Endothelial cell (in vitro differentiated cells): ENCODE measurements around the gene TRPM1. TPM values are rescaled to one million over a fixed set of nuclear protein-coding genes. Genes with fewer than 3 reads are reported as not detected.

Experiments used
- DNase-seq: peaks from one replicate; pipeline ENCODE4 v3.0.0; 2021; ENCODE audit warnings: low spot score
- H3K27ac Mint-ChIP-seq: one replicate; pipeline ENCODE4 v1.8.0; 2021; ENCODE audit warnings: mixed read lengths, inconsistent platforms; ENCODE audit not compliant: unreplicated experiment
- H3K27me3 Mint-ChIP-seq: one replicate; pipeline ENCODE4 v1.8.0; 2021; ENCODE audit warnings: mild to moderate bottlenecking, moderate library complexity, mixed read lengths, inconsistent platforms; ENCODE audit not compliant: unreplicated experiment
- H3K36me3 Mint-ChIP-seq: one replicate; pipeline ENCODE4 v1.8.0; 2021; ENCODE audit warnings: mild to moderate bottlenecking, low read depth, mixed read lengths, inconsistent platforms; ENCODE audit not compliant: unreplicated experiment
- H3K4me1 Mint-ChIP-seq: one replicate; pipeline ENCODE4 v1.8.0; 2021; ENCODE audit warnings: mild to moderate bottlenecking, mixed read lengths, inconsistent platforms; ENCODE audit not compliant: unreplicated experiment
- H3K4me3 Mint-ChIP-seq: one replicate; pipeline ENCODE4 v1.8.0; 2021; ENCODE audit warnings: mild to moderate bottlenecking, mixed read lengths, inconsistent platforms; ENCODE audit not compliant: unreplicated experiment
- H3K9me3 Mint-ChIP-seq: one replicate; pipeline ENCODE4 v1.8.0; 2021; ENCODE audit warnings: mixed read lengths, inconsistent platforms; ENCODE audit not compliant: unreplicated experiment
- CTCF ChIP-seq: fragments of 200-600 bp; sonication (generic); IDR thresholded peaks from one replicate; pipeline ENCODE4 v1.5.0; 2021; ENCODE audit warnings: antibody characterized with exemption; ENCODE audit not compliant: unreplicated experiment
- total RNA-seq: library from RNA; stranded (reverse); fragmentation: NEBNext Ultra II Directional; extraction: Animal tissue kit (Norgen Biotek cat#: 25700); gene quantifications from one replicate; pipeline ENCODE4 v1.2.1, GENCODE V29; 2021; ENCODE audit not compliant: unreplicated experiment

TRPM1 gene
- total RNA-seq, 1 donor from 2014 or later = not detected

DNA sequence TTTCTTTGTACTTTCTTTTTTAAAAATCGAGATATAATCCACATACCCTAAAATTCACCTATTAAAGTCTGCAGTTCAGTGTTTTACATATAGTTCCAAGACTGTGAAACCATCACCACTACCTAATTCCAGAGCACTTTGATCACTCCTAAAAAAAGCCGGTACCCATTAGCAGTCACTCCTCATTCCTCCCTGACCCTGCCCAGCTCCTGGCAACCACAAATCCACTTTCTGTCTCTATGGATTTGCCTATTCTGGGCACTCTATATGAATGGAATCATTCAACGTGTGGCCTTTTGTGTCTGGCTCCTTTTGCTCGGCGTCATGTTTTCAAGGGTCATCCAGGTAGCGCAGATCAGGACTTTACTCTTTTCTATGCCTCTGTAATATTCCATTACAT, 17.3 kb downstream of the TRPM1 start:
- Mint-ChIP-seq H3K9me3 (no peaks in the 10 kb centered on the region), H3K36me3 (no peaks in the 10 kb centered on the region), H3K4me3 (no peak overlapping the region), H3K27me3 (peaks cover 5% of the 10 kb centered on the region), H3K27ac (no peak overlapping the region), H3K4me1 (peaks cover 8% of the 10 kb centered on the region)
- TF ChIP-seq CTCF = no peak
- no peak for DNase-seq

- Mint-ChIP-seq H3K4me1 (peaks cover 9% of the 10 kb centered on the region), H3K9me3 (no peaks in the 10 kb centered on the region), H3K27ac (no peak overlapping the region), H3K36me3 (no peaks in the 10 kb centered on the region), H3K27me3 (peaks cover 5% of the 10 kb centered on the region), H3K4me3 (no peak overlapping the region)
- TF ChIP-seq CTCF = no peak
- DNase-seq = no peak
Observed at GRCh38 chr15:31083370-31083780, 18.1 kb downstream of the TRPM1 start.

GRCh38 chr15:31082771-31083369, 18.7 kb downstream of the TRPM1 start:
- Mint-ChIP-seq H3K4me3 (no peak overlapping the region), H3K36me3 (no peaks in the 10 kb centered on the region), H3K9me3 (no peaks in the 10 kb centered on the region), H3K27me3 (peaks cover 5% of the 10 kb centered on the region), H3K27ac (no peak overlapping the region), H3K4me1 (peaks cover 9% of the 10 kb centered on the region)
- TF ChIP-seq CTCF = no peak
- DNase-seq = no peak

DNA sequence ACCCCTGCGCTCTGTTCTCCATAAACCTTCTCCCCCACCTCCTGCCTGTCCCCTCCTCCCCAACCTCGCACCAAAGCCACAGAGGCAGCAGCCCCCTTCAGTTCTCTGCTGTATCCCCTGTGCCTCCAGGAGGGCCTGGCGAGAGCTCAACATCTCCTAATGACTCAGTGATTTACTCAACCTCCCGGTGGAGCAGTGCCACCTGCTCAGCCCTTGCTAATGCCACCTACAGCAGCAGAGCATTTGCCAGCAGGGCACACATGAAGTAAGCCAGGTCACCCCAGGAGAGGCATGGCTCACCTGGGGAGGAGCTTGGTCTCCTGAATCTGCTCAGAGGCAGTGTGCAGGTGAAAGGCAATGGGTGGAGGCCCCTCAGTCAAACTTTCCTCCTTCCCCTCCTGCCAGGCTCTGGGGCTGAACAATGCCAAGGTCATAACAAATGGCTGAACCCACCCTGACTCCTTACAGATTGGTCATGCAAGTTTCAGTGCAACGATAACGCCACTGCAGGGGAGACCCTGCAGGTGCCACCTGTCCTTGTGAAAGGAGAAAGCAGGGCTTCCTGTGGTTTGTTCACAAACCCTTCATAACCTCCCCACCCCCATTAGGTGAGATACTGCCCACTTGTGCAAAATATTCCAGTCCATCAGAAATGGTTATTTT, 19.8 kb downstream of the TRPM1 start:
- Mint-ChIP-seq H3K9me3 (no peaks in the 10 kb centered on the region), H3K4me1 (peaks cover 9% of the 10 kb centered on the region), H3K27ac (no peak overlapping the region), H3K36me3 (no peaks in the 10 kb centered on the region), H3K27me3 (peaks cover 5% of the 10 kb centered on the region), H3K4me3 (no peak overlapping the region)
- no peak for DNase-seq
- no peak for TF ChIP-seq CTCF

- no peak overlapping the region for H3K27ac Mint-ChIP-seq
- no peak for DNase-seq
- H3K4me1 Mint-ChIP-seq = peaks cover 9% of the 10 kb centered on the region
- H3K4me3 Mint-ChIP-seq = no peak overlapping the region
- H3K9me3 Mint-ChIP-seq = no peaks in the 10 kb centered on the region
- H3K27me3 Mint-ChIP-seq = peaks cover 5% of the 10 kb centered on the region
- H3K36me3 Mint-ChIP-seq = no peaks in the 10 kb centered on the region
- TF ChIP-seq CTCF = no peak
Observed at GRCh38 chr15:31081056-31081455, 20.5 kb downstream of the TRPM1 start.
